Body of pancreas (tissue), 4 donors: ENCODE data around the gene NR3C1.

Experiments used
- POLR2A ChIP-seq, 3 donors: fragments of 450-650 bp; IDR thresholded peaks; one replicate each; pipeline ENCODE4 v1.6.1; 2016; ENCODE audit warnings: antibody characterized with exemption in 3 of 3, mild to moderate bottlenecking in 2 of 3
- TF ChIP-seq, protein P1 (sequence below), 7 experiments: fragments of 450-650 bp in 4 of 7; fragments of 200-600 bp in 3 of 7; sonication (generic) in 3 of 7; IDR thresholded peaks; one replicate each; pipeline ENCODE4 v1.5.1; 2016 to 2019; ENCODE audit warnings: antibody characterized with exemption in 7 of 7

DNA sequence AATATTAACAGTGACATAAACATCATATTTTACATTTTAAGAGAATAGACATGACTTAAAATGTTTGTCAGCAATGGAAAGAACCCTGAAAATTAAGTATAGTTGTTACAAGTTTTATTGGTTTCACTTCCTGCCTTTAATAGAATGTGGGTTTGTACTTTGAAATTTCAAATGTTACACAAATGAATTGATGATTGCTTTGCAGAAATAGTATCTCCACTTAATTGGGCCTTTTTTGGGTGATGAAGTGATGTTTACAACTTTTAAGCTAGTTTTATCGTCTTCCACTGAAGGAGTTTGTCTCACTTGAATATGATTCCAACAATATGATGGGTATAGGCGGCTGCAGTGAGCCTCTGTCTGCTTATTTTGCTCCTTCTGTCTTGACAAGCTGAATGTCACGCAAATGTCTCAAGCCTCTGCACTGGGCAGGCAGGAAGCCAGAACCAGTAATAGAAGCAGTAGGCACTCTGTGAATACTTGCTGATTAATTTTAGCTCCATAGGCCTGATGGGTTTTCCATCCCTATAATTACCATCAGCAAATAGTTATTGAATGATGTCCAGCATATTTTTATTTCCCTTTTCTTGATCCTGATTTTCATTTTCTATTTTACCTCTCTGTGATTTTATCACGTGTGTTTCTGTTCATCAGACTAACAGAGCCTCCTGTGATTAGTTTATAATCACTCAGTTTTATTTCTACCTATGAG, 10.6 kb upstream of the NR3C1 start:
- no peak for TF ChIP-seq POLR2A (IDR thresholded peaks at IDR 0.05)
- TF ChIP-seq, protein P1, sequence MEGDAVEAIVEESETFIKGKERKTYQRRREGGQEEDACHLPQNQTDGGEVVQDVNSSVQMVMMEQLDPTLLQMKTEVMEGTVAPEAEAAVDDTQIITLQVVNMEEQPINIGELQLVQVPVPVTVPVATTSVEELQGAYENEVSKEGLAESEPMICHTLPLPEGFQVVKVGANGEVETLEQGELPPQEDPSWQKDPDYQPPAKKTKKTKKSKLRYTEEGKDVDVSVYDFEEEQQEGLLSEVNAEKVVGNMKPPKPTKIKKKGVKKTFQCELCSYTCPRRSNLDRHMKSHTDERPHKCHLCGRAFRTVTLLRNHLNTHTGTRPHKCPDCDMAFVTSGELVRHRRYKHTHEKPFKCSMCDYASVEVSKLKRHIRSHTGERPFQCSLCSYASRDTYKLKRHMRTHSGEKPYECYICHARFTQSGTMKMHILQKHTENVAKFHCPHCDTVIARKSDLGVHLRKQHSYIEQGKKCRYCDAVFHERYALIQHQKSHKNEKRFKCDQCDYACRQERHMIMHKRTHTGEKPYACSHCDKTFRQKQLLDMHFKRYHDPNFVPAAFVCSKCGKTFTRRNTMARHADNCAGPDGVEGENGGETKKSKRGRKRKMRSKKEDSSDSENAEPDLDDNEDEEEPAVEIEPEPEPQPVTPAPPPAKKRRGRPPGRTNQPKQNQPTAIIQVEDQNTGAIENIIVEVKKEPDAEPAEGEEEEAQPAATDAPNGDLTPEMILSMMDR (IDR thresholded peaks at IDR 0.05), result no peak
